OCI-LY1 (cell line): ENCODE data around the gene LRRC9.

Source experiments
- EZH2 ChIP-seq: fragments of 200-600 bp; sonication (generic), shearing (Covaris generic); IDR thresholded peaks from 2 replicates; pipeline ENCODE4 v1.8.0; 2017; ENCODE audit warnings: borderline replicate concordance, mixed run types, mild to moderate bottlenecking, antibody characterized with exemption, low read length, moderate library complexity, mixed read lengths
- TF ChIP-seq, protein P1 (sequence below): fragments of 200-600 bp; sonication (generic), shearing (Covaris generic); IDR thresholded peaks from 2 replicates; pipeline ENCODE4 v1.5.1; 2017; ENCODE audit warnings: mild to moderate bottlenecking, antibody characterized with exemption, low read length, moderate library complexity, mixed read lengths

DNA sequence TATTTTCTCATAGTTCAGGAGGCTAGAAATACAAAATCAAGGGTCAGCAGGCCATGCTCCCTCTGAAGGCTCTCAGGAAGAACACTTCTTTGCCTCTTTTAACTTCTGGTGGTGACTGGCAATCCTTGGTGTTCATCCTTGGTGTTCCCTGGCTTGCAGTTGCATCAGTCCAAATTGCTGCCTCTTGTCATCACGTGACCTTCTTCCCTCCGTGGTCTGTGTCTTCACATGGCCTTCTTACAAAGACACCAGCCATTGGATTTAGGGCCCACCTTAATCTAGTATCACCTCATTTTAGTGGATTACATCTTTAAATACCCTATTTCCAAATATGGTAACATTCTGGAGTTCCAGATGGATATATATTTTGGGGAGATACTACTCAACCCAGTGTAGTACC lies 7.5 kb upstream of the LRRC9 start:
- TF ChIP-seq, protein P1, sequence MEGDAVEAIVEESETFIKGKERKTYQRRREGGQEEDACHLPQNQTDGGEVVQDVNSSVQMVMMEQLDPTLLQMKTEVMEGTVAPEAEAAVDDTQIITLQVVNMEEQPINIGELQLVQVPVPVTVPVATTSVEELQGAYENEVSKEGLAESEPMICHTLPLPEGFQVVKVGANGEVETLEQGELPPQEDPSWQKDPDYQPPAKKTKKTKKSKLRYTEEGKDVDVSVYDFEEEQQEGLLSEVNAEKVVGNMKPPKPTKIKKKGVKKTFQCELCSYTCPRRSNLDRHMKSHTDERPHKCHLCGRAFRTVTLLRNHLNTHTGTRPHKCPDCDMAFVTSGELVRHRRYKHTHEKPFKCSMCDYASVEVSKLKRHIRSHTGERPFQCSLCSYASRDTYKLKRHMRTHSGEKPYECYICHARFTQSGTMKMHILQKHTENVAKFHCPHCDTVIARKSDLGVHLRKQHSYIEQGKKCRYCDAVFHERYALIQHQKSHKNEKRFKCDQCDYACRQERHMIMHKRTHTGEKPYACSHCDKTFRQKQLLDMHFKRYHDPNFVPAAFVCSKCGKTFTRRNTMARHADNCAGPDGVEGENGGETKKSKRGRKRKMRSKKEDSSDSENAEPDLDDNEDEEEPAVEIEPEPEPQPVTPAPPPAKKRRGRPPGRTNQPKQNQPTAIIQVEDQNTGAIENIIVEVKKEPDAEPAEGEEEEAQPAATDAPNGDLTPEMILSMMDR, result no peak
- no peak for TF ChIP-seq EZH2
